Measurements from ENCODE around the gene NAB2.
"Not testable (repeated sequence)": the region's sequence is repeated elsewhere in the genome, so short reads cannot be mapped to it uniquely, and the experiment has no call there.

Gene NAB2, protein sequence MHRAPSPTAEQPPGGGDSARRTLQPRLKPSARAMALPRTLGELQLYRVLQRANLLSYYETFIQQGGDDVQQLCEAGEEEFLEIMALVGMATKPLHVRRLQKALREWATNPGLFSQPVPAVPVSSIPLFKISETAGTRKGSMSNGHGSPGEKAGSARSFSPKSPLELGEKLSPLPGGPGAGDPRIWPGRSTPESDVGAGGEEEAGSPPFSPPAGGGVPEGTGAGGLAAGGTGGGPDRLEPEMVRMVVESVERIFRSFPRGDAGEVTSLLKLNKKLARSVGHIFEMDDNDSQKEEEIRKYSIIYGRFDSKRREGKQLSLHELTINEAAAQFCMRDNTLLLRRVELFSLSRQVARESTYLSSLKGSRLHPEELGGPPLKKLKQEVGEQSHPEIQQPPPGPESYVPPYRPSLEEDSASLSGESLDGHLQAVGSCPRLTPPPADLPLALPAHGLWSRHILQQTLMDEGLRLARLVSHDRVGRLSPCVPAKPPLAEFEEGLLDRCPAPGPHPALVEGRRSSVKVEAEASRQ

GRCh38 chr12:57088354-57089270, at the start of gene NAB2:
Gene NAB2 (plus strand): TSS chr12:57089114. CDS start chr12:57089272, 158 bp downstream.
- DNase-seq (ENCODE audit: low spot score): peak; percentile 95

- DNase-seq (ENCODE audit: low spot score): no peak
Measured at GRCh38 chr12:57040211-57040610, 48.7 kb upstream of the NAB2 start.

DNA sequence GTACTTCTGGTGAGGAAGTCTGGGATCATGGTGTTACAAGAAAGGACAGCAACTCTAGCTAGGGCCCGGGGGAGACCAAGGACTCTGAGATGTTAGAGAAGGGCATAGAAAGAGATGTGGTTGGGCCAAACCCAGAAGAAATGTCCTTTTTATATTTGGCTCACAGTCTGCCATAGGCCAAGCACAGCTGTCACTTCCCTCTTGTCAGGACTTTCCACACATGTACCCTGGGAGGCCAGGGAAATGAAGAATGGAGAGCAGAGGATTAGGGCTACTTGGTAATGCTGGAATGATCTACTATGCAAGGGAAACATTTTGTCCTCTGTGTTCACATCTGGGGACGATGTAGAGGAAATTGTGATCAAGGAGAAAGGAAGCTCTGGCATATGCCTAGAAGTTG, 48.2 kb upstream of the NAB2 start:
- DNase-seq (ENCODE audit: low spot score): no peak

DNA sequence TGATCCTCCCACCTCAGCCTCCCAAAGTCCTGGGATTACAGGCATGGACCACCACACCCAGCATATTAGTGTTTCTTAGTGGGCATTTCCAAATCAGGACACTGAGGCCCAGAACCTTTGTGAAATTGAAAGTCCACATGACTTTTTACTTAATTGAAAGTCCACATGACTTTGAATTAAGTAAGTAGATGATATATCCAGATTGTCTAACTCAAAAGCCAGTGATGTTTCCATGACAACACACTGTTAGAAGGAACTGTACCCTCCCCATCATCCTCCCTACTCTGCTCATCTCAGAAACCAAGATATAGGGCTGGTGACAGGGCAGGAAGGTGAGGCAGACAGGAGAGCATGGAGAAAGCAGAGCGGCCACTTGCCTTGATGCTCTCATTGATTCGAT, 46.2 kb upstream of the NAB2 start:
- DNase-seq (ENCODE audit: low spot score): no peak

DNA sequence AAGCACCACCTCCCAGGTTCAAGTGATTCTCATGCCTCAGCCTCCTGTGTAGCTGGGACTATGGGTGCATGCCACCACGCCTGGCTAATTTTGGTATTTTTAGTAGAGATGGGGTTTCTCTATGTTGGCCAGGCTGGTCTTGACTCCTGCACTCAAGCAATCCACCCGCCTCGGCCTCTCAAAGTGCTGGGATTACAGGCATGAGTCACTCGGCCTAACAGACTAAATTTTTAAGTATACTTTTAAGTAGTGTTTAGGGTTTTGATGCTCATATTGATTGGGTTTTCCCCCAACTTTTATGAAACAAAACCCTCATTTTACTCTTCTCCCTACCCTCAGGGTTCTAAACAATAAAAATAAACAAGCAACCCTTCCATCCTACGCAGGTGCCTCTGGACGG, 44.4 kb upstream of the NAB2 start:
- DNase-seq (ENCODE audit: low spot score): no peak

GRCh38 chr12:57044889-57045288, 44.0 kb upstream of the NAB2 start:
- DNase-seq (ENCODE audit: low spot score): no peak

DNA sequence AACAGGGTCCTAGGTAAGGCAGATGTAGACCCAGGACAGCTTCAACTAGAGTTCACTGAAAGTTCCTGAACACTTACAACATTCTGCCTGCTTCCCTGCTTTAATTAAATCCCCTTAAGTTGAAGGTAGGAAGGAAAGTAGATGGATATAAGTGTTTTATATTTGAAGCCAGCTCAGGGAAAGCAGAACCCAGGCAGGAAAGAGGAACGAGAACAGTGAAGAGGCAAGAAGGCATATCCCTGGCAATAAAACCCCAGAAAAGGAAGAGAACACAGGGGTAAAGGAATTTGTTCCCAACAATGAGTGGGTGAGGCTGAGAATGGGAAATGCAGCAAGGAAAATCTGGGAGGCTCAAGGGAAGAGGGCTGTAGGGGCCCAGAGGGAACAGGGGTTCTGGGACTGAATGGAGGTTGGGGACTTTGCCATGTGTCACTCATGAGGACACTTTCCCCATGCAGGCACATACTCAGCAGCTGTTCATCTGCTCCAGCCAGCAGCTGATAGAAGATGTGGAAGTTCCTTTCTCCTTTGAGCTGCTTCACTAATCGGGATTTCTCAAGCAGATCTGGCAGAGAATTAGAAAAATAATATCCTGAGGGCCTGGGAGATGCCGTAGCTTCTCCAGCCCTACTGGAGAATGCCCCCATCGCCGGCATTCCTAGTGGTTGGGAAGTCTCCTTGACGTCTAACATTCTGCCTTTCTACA, 42.7 kb upstream of the NAB2 start:
- DNase-seq (ENCODE audit: low spot score): no peak

GRCh38 chr12:57046947-57047890, 41.7 kb upstream of the NAB2 start:
- DNase-seq (ENCODE audit: low spot score): no peak

GRCh38 chr12:57047981-57048380, 40.9 kb upstream of the NAB2 start:
- DNase-seq (ENCODE audit: low spot score): no peak

DNA sequence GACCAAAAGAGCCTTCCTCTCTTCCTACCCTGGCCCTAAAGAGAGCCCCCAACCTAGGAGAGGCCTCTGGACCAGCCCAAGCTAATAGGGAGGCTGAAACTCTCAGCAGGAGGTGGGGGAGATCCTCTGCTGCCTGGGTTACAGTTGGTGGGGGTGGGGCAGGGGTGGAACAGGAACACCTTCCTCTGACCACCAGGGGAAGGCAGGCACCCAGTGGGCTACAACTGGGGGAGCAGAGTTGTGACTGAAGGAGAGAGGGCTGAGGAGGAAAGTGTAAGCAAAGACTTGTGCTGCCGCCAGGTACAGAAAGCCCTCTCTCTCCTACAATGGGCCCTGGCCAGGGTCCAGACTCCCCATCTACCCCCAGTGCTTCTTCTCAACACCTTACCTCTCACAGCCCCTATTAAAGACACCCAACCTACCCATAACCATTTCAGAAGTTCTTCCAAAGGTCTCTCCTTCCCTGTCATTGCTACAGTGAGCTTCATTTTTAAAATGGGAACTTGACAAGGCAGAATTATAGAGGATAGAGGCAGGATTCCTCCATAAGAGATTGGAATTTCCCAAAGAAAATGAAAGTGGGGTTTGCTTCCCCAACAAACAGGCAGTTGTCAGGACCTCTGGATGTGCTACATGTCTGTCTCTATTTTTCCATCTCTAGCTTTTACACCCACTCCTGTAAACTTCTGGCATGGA, 40.3 kb upstream of the NAB2 start:
- DNase-seq (ENCODE audit: low spot score): no peak

DNA sequence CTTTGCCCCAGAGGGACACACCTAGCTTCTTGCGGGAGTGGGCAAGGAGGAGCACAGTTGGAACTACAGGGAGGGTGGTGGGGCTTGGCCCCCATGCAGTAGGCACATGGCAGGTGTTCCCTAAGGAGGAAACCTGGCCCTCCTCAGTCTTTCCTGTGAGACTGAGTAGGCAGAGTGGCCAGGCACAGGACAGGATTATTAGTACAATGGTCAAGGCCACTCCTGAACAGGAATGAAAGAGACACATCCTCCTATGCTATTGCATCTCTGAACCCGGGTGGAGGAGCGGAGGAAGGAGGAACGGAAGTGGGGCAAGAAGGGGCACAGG, 39.8 kb upstream of the NAB2 start:
- no peak for DNase-seq (ENCODE audit: low spot score)

- DNase-seq (ENCODE audit: low spot score): no peak
Measured at GRCh38 chr12:57049890-57050289, 39.0 kb upstream of the NAB2 start, which contains the start of gene MYO1A. Gene MYO1A (minus strand): TSS chr12:57050129. CDS start chr12:57048323, 1,806 bp downstream.

- no peak for DNase-seq (ENCODE audit: low spot score)
Measured at GRCh38 chr12:57051011-57051410, 37.9 kb upstream of the NAB2 start.

- DNase-seq (ENCODE audit: low spot score): not testable (repeated sequence)
Measured at GRCh38 chr12:57053146-57053545, 35.8 kb upstream of the NAB2 start.

DNA sequence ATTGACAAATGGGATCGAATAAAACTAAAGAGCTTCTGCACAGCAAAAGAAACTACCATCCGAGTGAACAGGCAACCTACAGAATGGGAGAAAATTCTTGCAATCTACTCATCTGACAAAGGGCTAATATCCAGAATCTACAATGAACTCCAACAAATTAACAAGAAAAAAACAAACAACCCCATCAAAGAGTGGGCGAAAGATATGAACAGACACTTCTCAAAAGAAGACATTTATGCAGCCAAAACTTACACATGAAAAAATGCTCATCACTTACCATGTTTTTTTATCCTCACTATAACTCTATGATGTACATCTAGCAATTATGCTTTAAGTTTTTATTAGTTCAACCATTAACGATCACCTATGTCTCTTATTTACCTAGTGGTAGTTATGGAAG, 35.0 kb upstream of the NAB2 start:
- not testable (repeated sequence) for DNase-seq (ENCODE audit: low spot score)

DNA sequence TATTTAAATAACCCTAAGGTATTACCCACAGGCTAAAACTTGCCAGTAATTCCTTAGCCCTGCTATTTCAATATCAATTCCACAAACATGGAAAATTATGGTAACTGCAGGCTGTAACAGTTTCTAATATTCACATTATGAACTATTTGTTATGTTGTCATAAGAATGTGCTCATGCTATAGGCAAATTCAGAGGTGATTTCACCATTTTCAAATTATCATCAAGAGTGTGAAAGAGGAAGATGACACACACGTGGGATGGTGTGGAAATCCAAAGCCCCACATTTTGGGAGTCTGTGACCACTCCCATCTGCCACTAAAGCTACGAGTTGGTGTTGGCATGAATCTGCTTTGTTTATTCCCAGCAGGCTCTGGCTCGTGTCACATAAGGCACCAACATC, 33.1 kb upstream of the NAB2 start:
- no peak for DNase-seq (ENCODE audit: low spot score)

GRCh38 chr12:57057067-57057751, 31.7 kb upstream of the NAB2 start:
- DNase-seq (ENCODE audit: low spot score): no peak

GRCh38 chr12:57058454-57058853, 30.5 kb upstream of the NAB2 start:
- DNase-seq (ENCODE audit: low spot score): peak; percentile 52

GRCh38 chr12:57063991-57064685, 24.8 kb upstream of the NAB2 start:
- peak; percentile 59 for DNase-seq (ENCODE audit: low spot score)

All from germinal center (tissue), 1 donor.